Activated T-helper 2 cell treated with anti-CD3 and anti-CD28 coated beads, Interferon-gamma antibody, Interleukin-2, Interleukin-4, amounts not matched to agents 10 μg/mL and 5 μg/mL and 100 μg/mL, durations not matched to agents 14 hours and 24 hours and 36 hours (primary cell): ENCODE data around the gene ARL4D. TPM values are rescaled to one million over a fixed set of nuclear protein-coding genes. Genes with fewer than 3 reads are reported as not detected.
"Not testable (repeated sequence)": the region's sequence is repeated elsewhere in the genome, so short reads cannot be mapped to it uniquely, and the experiment has no call there.

Experiments
- DNase-seq: peaks from one replicate; pipeline ENCODE4 v3.0.0; 2021; ENCODE audit warnings: low spot score
- H3K27ac Mint-ChIP-seq: one replicate; pipeline ENCODE4 v1.8.0; 2021; ENCODE audit warnings: mixed read lengths
- H3K27me3 Mint-ChIP-seq: one replicate; pipeline ENCODE4 v1.8.0; 2021; ENCODE audit warnings: low read depth, mixed read lengths
- H3K36me3 Mint-ChIP-seq: one replicate; pipeline ENCODE4 v1.8.0; 2021; ENCODE audit warnings: low read depth, mixed read lengths
- H3K4me1 Mint-ChIP-seq: one replicate; pipeline ENCODE4 v1.8.0; 2021; ENCODE audit warnings: low read depth, mixed read lengths
- H3K4me3 Mint-ChIP-seq: one replicate; pipeline ENCODE4 v1.8.0; 2021; ENCODE audit warnings: low read depth, mild to moderate bottlenecking, moderate library complexity, mixed read lengths
- H3K9me3 Mint-ChIP-seq: one replicate; pipeline ENCODE4 v1.8.0; 2021; ENCODE audit warnings: mixed read lengths
- intact Hi-C: fragments of 100-400 bp; cut with micrococcal nuclease; formaldehyde crosslinking; loops from one replicate; pipeline ENCODE4 v1.15.1; 2023
- total RNA-seq: library from RNA; stranded (reverse); gene quantifications from 2 replicates; pipeline ENCODE4 v1.2.3, GENCODE V29; 2022

Gene ARL4D
- total RNA-seq, 1 donor from 2014 or later: 4.9 TPM

DNA sequence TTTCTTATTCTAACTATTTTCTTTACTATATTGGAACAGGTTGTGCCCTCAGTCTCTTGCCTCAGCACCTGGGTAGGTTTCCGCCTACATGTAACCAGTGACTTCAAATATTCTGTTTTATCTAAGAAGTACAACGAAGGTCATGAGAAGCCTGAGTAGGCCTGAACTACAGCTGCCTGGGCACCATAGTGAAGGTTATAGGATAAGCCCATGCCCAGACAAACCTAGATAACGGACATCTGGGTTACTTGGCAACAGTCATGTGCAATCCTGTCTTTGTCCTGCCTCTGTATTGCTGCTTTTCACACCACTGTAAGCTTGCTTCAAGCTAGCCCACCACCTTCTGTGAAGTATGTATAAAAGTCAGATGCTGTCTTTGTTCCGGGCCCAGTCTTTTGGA lies 25.4 kb upstream of the ARL4D start:
- Mint-ChIP-seq H3K4me1 (peaks cover 22% of the 10 kb centered on the region), H3K9me3 (no peaks in the 10 kb centered on the region), H3K4me3 (no peak overlapping the region), H3K27me3 (no peaks in the 10 kb centered on the region), H3K27ac (no peak overlapping the region), H3K36me3 (no peaks in the 10 kb centered on the region)
- intact Hi-C loops: no loop called here
- DNase-seq: no peak

DNA sequence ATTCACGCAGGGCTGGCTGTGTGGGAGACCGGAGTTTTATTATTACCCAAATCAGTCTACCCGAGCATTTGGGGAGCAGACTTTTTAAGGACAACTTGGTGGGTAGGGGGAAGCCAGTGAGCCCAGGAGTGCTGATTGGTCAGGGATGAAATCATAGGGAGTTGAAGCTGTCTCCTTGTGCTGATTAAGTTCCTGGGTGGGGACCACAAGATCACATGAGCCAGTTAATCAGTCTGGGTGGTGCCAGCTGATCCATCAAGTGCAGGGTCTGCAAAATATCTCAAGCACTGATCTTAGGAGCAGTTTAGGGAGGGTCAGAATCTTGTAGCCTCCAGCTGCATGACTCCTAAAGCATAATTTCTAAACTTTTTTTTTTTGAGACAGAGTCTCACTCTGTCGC lies 22.9 kb upstream of the ARL4D start:
- H3K27ac Mint-ChIP-seq, DNase-seq, H3K27me3 Mint-ChIP-seq, intact Hi-C loops, H3K4me3 Mint-ChIP-seq: not testable (repeated sequence)
- peaks cover 11% of the 10 kb centered on the region for H3K4me1 Mint-ChIP-seq
- peaks cover 13% of the 10 kb centered on the region for H3K36me3 Mint-ChIP-seq
- peaks cover 13% of the 10 kb centered on the region for H3K9me3 Mint-ChIP-seq

DNA sequence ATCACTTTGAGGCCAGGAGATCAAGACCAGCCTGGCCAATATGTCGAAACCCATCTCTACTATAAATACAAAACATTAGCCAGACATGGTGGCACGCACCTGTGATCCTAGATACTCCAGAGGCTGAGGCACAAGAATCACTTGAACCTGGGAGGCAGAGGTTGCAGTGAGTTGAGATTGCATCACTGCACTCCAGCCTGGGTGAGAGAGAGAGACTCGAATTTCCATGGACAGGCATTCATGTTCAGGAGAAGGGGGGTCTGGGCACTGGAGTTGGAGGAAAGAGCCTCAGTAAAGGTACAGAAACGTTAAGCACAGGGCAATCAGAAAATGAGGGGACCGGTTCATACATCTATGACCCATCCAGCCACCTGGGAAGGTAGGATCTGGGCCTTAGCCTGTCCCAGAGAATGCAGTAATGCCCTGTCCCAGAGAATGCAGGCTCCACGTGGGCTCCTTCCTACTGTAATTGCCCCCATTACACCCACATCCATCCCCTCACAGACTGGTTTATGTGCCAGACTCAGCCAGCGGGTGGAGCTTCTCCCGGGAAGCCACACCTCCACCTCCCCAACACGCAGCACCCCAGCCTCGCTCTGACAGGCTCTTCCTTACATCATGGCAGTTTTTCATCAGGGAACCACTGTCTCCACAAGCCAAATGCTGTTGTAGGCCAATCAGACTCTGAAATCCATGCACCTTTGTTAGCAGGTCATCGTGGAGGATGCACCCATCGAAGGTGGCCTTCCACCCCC lies 21.6 kb upstream of the ARL4D start:
- no peak overlapping the region for H3K4me3 Mint-ChIP-seq
- H3K9me3 Mint-ChIP-seq: peaks cover 22% of the 10 kb centered on the region
- peaks cover 22% of the 10 kb centered on the region for H3K36me3 Mint-ChIP-seq
- H3K4me1 Mint-ChIP-seq: peaks cover 9% of the 10 kb centered on the region
- intact Hi-C loops: no loop called here
- H3K27ac Mint-ChIP-seq: no peak overlapping the region
- DNase-seq: no peak
- no peaks in the 10 kb centered on the region for H3K27me3 Mint-ChIP-seq

DNA sequence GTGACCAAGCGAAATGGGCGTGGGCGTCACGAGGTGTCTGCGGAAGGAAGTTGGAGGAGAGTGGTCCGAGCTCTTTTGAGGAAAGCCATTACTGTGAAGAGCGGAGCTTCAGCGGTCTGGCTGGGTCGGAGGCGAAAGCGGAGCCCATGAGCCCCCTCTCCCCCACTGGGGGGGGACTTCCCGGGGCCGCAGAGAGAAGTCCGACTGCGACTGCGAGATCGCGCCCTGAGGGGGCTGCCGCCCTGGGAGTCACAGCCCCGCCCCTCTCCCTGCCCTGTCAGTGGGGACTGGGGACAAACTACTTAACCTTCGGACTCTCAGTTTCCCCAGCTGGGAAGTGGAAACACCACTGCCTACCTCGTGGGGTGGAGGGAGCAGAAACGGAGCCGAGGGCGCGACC lies 20.0 kb upstream of the ARL4D start:
- Mint-ChIP-seq H3K27me3 (no peaks in the 10 kb centered on the region), H3K4me1 (peaks cover 7% of the 10 kb centered on the region), H3K9me3 (peaks cover 22% of the 10 kb centered on the region), H3K36me3 (peaks cover 26% of the 10 kb centered on the region), H3K4me3 (no peak overlapping the region), H3K27ac (no peak overlapping the region)
- DNase-seq: no peak
- intact Hi-C loops: no loop called here

DNA sequence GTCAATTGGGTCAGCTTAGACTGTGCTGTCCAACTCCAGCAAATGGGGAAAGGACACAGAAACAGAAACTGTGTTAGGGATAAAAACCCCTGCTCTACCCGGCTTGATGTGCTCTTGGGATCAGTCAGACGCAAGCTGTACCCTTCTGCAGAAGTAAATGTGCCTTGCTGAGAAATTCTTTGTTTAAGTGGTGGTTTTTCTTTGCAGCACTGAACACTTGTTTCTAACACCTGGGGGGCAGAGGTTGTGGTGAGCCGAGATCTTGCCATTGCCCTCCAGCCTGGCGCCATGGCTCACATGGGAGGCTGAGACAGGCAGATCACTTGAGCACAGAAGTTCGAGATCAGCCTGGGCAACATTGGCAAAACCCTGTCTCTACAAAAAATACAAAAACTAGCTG lies 18.5 kb upstream of the ARL4D start:
- Mint-ChIP-seq H3K27me3 (no peaks in the 10 kb centered on the region), H3K4me1 (peaks cover 5% of the 10 kb centered on the region), H3K9me3 (peaks cover 22% of the 10 kb centered on the region), H3K36me3 (peaks cover 26% of the 10 kb centered on the region), H3K4me3 (no peak overlapping the region), H3K27ac (no peak overlapping the region)
- no peak for DNase-seq
- intact Hi-C loops: no loop called here

DNA sequence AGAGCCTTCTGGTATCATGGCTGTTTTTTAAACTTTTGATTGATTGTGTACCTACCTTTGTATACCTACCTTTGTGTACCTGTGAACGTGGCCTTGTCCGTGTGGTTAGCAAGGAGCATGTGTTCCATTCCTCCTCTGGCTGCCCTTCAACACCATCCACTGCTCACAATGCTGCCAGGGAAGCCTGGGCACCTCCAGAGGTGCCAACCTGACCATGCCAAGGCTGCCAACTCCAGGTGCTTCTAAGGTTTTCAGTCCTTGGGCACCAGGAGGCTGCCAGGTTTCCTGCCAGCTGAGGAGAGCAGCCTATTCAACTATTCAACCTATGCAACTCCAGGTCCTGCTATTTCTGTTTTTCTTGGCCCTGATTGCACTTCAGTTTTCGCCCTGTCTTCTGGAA lies 17.6 kb upstream of the ARL4D start:
- Mint-ChIP-seq H3K27ac (no peak overlapping the region), H3K4me3 (no peak overlapping the region), H3K27me3 (no peaks in the 10 kb centered on the region)

DNA sequence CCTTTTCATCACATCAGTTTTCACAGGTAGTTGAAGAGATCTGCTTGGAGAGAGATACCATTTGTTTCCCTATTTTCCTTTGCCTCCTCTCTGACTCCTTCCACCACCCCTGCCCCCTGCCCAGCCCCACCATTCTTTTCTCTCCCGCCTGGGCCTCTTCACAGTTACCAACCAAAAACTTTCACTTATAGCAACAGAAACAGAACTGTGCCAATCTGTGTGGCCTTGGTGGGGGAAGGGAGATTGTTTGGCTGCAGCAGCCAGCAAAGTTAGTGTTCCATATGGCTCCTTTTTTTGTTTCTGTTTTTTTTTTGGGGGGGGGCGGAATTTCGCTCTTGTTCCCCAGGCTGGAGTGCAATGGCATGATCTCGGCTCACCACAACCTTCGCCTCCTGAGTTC lies 17.2 kb upstream of the ARL4D start:
- Mint-ChIP-seq H3K4me1 (peaks cover 9% of the 10 kb centered on the region), H3K36me3 (peaks cover 26% of the 10 kb centered on the region), H3K9me3 (peaks cover 22% of the 10 kb centered on the region), H3K27ac (no peak overlapping the region), H3K27me3 (no peaks in the 10 kb centered on the region), H3K4me3 (no peak overlapping the region)
- intact Hi-C loops: no loop called here
- no peak for DNase-seq

More for the DNA sequence above, 17.6 kb upstream of the ARL4D start:
- H3K4me1 Mint-ChIP-seq: peaks cover 8% of the 10 kb centered on the region
- no peak for DNase-seq
- peaks cover 22% of the 10 kb centered on the region for H3K9me3 Mint-ChIP-seq
- peaks cover 26% of the 10 kb centered on the region for H3K36me3 Mint-ChIP-seq
- intact Hi-C loops: no loop called here

DNA sequence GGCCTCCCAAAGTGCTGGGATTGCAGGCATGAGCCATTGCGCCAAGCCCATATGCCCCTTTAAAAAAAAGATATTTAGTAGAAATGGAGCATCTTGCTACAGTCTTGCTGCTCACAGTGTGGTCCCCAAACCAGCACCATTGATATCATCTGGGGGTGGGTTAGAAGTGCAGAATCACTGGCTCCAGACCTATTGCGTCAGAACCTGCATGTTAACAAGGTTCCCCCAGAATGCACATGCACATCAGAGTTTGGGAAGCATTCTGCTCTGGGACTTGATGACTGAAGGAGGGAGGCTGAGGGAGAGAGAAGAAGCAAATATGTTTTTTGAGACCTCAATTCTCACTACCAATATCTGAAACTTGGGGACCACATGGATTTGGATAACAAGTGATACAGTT lies 16.0 kb upstream of the ARL4D start:
- peaks cover 22% of the 10 kb centered on the region for H3K9me3 Mint-ChIP-seq
- H3K27me3 Mint-ChIP-seq: no peaks in the 10 kb centered on the region
- no peak for DNase-seq
- H3K36me3 Mint-ChIP-seq: peaks cover 26% of the 10 kb centered on the region
- H3K27ac Mint-ChIP-seq: no peak overlapping the region
- intact Hi-C loops: no loop called here
- peaks cover 15% of the 10 kb centered on the region for H3K4me1 Mint-ChIP-seq
- H3K4me3 Mint-ChIP-seq: no peak overlapping the region

DNA sequence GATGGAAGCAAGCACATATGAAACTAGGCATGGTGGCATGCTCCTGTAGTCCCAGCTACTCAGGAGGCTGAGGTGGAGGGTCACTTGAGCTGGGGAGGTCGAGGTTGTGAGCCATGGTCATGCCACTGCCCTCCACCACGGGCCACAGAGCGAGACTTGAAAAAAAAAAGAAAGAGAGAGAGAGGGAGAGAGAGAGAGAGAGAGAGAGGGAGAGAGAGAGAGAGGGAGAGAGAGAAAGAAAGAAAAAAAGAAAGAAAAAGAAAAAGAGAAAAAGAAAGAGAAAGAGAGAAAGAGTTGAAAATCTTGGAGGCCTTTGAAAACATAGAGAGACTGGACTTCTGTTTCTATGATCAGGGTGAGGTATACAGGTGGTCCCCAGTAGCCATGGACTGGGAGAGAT lies 15.4 kb upstream of the ARL4D start:
- no peak overlapping the region for H3K27ac Mint-ChIP-seq
- peaks cover 15% of the 10 kb centered on the region for H3K4me1 Mint-ChIP-seq
- peaks cover 26% of the 10 kb centered on the region for H3K36me3 Mint-ChIP-seq
- DNase-seq: no peak
- intact Hi-C loops: no loop called here
- no peak overlapping the region for H3K4me3 Mint-ChIP-seq
- H3K9me3 Mint-ChIP-seq: peaks cover 22% of the 10 kb centered on the region
- no peaks in the 10 kb centered on the region for H3K27me3 Mint-ChIP-seq

DNA sequence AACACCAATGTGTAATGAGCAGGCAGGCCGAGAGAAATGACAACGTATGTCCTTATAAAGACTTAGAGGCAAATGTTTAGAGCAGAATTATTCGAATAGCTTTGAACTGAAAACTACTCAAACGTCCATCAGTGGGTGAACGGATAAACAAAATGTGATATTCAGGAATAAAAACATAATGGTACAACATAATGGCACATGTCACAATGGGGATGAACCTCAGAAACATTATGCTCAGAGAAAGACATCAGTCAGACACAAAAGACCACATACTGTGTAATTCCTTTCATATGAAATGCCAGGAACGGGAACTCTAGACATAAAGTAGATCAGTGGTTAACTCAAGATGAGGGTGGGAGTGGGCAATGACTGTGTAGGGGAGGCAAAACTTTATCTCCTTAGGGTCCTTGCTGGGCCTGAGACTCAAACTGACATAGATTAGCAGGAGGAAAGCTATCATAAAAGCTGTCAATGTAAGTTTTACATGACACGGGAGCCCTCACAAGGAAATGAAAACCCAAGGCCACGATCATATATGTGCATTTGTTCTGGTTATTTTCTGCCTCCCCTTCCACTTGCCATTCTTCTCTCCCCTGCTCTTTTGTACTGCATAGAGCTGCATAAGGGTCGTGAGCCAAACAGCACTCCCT lies 14.8 kb upstream of the ARL4D start:
- Mint-ChIP-seq H3K9me3 (peaks cover 22% of the 10 kb centered on the region), H3K4me1 (peaks cover 15% of the 10 kb centered on the region), H3K27me3 (no peaks in the 10 kb centered on the region), H3K36me3 (peaks cover 24% of the 10 kb centered on the region), H3K27ac (no peak overlapping the region), H3K4me3 (no peak overlapping the region)
- DNase-seq: no peak
- intact Hi-C loops: no loop called here

DNA sequence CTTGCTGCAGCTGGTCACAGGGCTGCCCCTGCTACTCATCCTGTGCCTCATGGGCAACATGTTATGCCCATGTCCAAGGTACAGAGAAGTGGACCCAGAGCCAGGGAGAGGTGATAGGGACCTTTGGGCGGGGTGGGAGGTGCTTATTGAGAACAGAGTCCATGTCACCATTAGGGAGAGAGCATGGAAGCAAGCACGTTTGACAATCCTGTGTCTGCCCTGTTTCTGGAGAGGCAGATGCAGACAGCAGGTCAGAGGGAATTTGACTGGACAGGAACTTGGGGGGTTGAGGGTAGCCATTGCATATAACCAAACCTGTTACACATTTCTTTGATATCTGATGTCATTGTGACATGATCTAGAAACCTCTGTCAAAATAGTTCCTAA lies 14.3 kb upstream of the ARL4D start:
- H3K4me3 Mint-ChIP-seq: no peak overlapping the region
- H3K4me1 Mint-ChIP-seq: peaks cover 18% of the 10 kb centered on the region
- H3K36me3 Mint-ChIP-seq: peaks cover 24% of the 10 kb centered on the region
- H3K27me3 Mint-ChIP-seq: no peaks in the 10 kb centered on the region
- no peak overlapping the region for H3K27ac Mint-ChIP-seq
- peaks cover 22% of the 10 kb centered on the region for H3K9me3 Mint-ChIP-seq
- intact Hi-C loops: no loop called here
- no peak for DNase-seq

DNA sequence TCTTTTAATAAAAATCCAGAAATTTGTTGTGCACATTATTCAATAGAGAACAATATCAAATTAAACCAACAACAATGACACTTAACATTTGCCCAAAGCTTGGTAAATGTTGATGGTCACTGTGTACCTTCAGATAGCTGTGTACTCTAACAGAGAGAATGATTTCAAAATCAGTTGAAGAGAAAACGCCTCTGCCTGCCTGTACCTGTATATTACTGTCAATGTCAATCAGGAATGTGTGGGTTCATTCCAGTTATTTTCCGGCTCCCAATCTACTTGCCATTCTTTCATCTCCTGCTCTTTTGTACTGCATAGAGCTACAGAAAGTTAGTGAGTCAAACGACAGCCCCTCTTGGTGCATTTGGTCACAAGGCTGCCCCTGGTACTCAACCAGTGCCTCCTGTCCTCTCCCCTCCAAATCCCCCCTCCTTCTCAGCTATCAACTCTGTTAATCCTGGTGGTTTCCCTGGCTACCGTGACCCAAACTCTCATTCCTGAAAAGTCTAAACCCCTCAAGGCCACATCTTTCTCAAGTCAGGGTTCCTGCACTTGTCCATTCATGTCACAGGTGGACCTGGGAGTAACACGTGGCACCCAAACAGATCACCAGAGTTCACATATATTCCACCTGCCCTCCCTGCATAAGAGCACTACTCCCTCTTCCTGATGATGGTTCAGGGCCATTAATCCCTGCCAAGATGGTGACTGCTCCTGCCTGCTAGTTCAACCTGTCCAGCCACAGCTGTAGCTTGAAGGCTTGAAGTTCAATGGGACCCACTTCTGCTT lies 13.6 kb upstream of the ARL4D start:
- H3K4me1 Mint-ChIP-seq: peaks cover 22% of the 10 kb centered on the region
- peaks cover 15% of the 10 kb centered on the region for H3K9me3 Mint-ChIP-seq
- intact Hi-C loops: no loop called here
- H3K27me3 Mint-ChIP-seq: no peaks in the 10 kb centered on the region
- H3K27ac Mint-ChIP-seq: no peak overlapping the region
- H3K36me3 Mint-ChIP-seq: peaks cover 17% of the 10 kb centered on the region
- DNase-seq: no peak
- no peak overlapping the region for H3K4me3 Mint-ChIP-seq
